Smooth muscle cell (in vitro differentiated cells): ENCODE results near the gene CAPN13. TPM values are rescaled to one million over a fixed set of nuclear protein-coding genes. Genes with fewer than 3 reads are reported as not detected.

Experiments
- DNase-seq: peaks from one replicate; lab custom pipeline; 2025; ENCODE audit not compliant: unreplicated experiment; lab: John Stamatoyannopoulos, UW
- H2AFZ ChIP-seq: fragments of 200-600 bp; sonication (generic); 2 replicates; pipeline ENCODE4 v1.6.0; 2016; ENCODE audit warnings: antibody characterized with exemption, low read depth, mild to moderate bottlenecking
- H3F3A ChIP-seq: fragments of 200-600 bp; sonication (generic); 2 replicates; pipeline ENCODE4 v1.6.0; 2017; ENCODE audit warnings: antibody characterized with exemption, low read depth
- H3K27ac ChIP-seq: fragments of 200-600 bp; sonication (generic); 2 replicates; pipeline ENCODE4 v1.5.1; 2016; ENCODE audit warnings: low read depth, mild to moderate bottlenecking
- H3K27me3 ChIP-seq: fragments of 200-600 bp; sonication (generic); 2 replicates; pipeline ENCODE4 v1.6.1; 2016; ENCODE audit warnings: low read depth, mild to moderate bottlenecking
- H3K36me3 ChIP-seq: fragments of 200-600 bp; sonication (generic); 2 replicates; pipeline ENCODE4 v1.5.1; 2016; ENCODE audit warnings: low read depth
- H3K4me1 ChIP-seq: fragments of 200-600 bp; sonication (generic); 2 replicates; pipeline ENCODE4 v1.5.1; 2016; ENCODE audit warnings: low read depth
- H3K4me2 ChIP-seq: fragments of 200-600 bp; sonication (generic); 2 replicates; pipeline ENCODE4 v1.6.0; 2016; ENCODE audit warnings: mild to moderate bottlenecking
- H3K4me3 ChIP-seq: fragments of 200-600 bp; sonication (generic); 2 replicates; pipeline ENCODE4 v1.5.1; 2016; ENCODE audit warnings: mild to moderate bottlenecking
- H3K79me2 ChIP-seq: fragments of 200-600 bp; sonication (generic); 2 replicates; pipeline ENCODE4 v1.6.0; 2016; ENCODE audit warnings: low read depth, mild to moderate bottlenecking
- H3K9ac ChIP-seq: fragments of 200-600 bp; sonication (generic); 2 replicates; pipeline ENCODE4 v1.6.0; 2016; ENCODE audit warnings: low read depth
- H3K9me3 ChIP-seq: fragments of 200-600 bp; sonication (generic); replicated peaks from 2 replicates; pipeline ENCODE4 v1.5.1; 2016; ENCODE audit warnings: low read depth
- H4K20me1 ChIP-seq: fragments of 200-600 bp; sonication (generic); 2 replicates; pipeline ENCODE4 v1.6.0; 2016; ENCODE audit warnings: low read depth
- CTCF ChIP-seq: fragments of 200-600 bp; sonication (generic); IDR thresholded peaks from 2 replicates; pipeline ENCODE4 v1.5.1; 2017; ENCODE audit warnings: borderline replicate concordance, mild to moderate bottlenecking, antibody characterized with exemption; ENCODE audit not compliant: insufficient read depth, poor library complexity, severe bottlenecking
- WGBS: methylation state at CpG from one replicate; pipeline ENCODE4 v1.1.7; 2016; ENCODE audit warnings: low lambda C conversion rate; 5-methylcytosine and 5-hydroxymethylcytosine counted together
- polyA plus RNA-seq: library from polyadenylated mRNA; unstranded; fragments of >200 nt; fragmentation: Nextera tagmentation; extraction: Ambion mirVana; gene quantifications from 2 replicates; pipeline ENCODE4 v1.2.1, GENCODE V29; 2016
- total RNA-seq: library from RNA; depleted of rRNA; stranded (reverse); fragments of >200 nt; gene quantifications from 2 replicates; pipeline ENCODE4 v1.2.3, GENCODE V29; 2014

Gene CAPN13
- total and polyA plus RNA-seq, 2 experiments from 2014 or later, result 0.04 to 0.40 TPM

GRCh38 chr2:30777661-30778505 is 29.4 kb downstream of the CAPN13 start:
- 92% methylated on average over 12 of the region's 12 CpGs for WGBS
- no peak overlapping the region for H3K27ac ChIP-seq
- DNase-seq, result no peak
- no peak overlapping the region for H3K9ac ChIP-seq
- H3K4me1 ChIP-seq, result no peaks in the 10 kb centered on the region
- H3F3A ChIP-seq, result no peaks in the 10 kb centered on the region
- H4K20me1 ChIP-seq, result no peaks in the 10 kb centered on the region
- H3K4me3 ChIP-seq, result no peak overlapping the region
- no peaks in the 10 kb centered on the region for H3K9me3 ChIP-seq
- H3K4me2 ChIP-seq, result no peak overlapping the region
- H3K36me3 ChIP-seq, result no peaks in the 10 kb centered on the region
- no peaks in the 10 kb centered on the region for H3K79me2 ChIP-seq
- TF ChIP-seq CTCF, result no peak
- H2AFZ ChIP-seq, result no peak overlapping the region
- no peaks in the 10 kb centered on the region for H3K27me3 ChIP-seq

- H3K27me3 ChIP-seq, result no peaks in the 10 kb centered on the region
- TF ChIP-seq CTCF, result no peak
- WGBS, result 85% methylated on average over 9 of the region's 9 CpGs
These were observed 30.2 kb downstream of the CAPN13 start for GRCh38 chr2:30776831-30777635.

GRCh38 chr2:30775833-30776232 is 31.4 kb downstream of the CAPN13 start:
- Histone ChIP-seq H3K27me3 (no peaks in the 10 kb centered on the region), H3K9ac (no peak overlapping the region), H3F3A (no peaks in the 10 kb centered on the region), H3K9me3 (no peaks in the 10 kb centered on the region), H3K27ac (no peak overlapping the region), H4K20me1 (no peaks in the 10 kb centered on the region), H3K4me2 (no peak overlapping the region), H3K4me3 (no peak overlapping the region), H3K4me1 (no peaks in the 10 kb centered on the region), H3K36me3 (no peaks in the 10 kb centered on the region), H2AFZ (no peak overlapping the region), H3K79me2 (no peaks in the 10 kb centered on the region)
- WGBS, result 64% methylated on average over 7 of the region's 7 CpGs
- no peak for DNase-seq
- no peak for TF ChIP-seq CTCF

More at GRCh38 chr2:30776831-30777635, 30.2 kb downstream of the CAPN13 start:
- no peak overlapping the region for H3K27ac ChIP-seq
- H3K9ac ChIP-seq, result no peak overlapping the region
- no peaks in the 10 kb centered on the region for H3F3A ChIP-seq
- H3K4me1 ChIP-seq, result no peaks in the 10 kb centered on the region
- no peaks in the 10 kb centered on the region for H3K9me3 ChIP-seq
- H3K4me2 ChIP-seq, result no peak overlapping the region
- H3K36me3 ChIP-seq, result no peaks in the 10 kb centered on the region
- DNase-seq, result no peak
- H4K20me1 ChIP-seq, result no peaks in the 10 kb centered on the region
- no peak overlapping the region for H3K4me3 ChIP-seq
- no peak overlapping the region for H2AFZ ChIP-seq
- H3K79me2 ChIP-seq, result no peaks in the 10 kb centered on the region
